HG03097 (cell line): ENCODE data around the gene PRRG4.
"Not testable (repeated sequence)": the region's sequence is repeated elsewhere in the genome, so short reads cannot be mapped to it uniquely, and the experiment has no call there.

Experiments used
- ATAC-seq: cut with Tn5 transposase; IDR thresholded peaks from one replicate; pipeline ENCODE4 v1.9.1; 2021; ENCODE audit not compliant: unreplicated experiment, low FRiP score

Gene PRRG4

GRCh38 chr11:32829157-32829679 lies 509 bp upstream of the PRRG4 start:
- peak; percentile 20 for ATAC-seq

- ATAC-seq, result peak; percentile 14
Observed at GRCh38 chr11:32830413-32830738, 649 bp downstream of the PRRG4 start.

- ATAC-seq, result no peak
Observed at GRCh38 chr11:32830796-32831195, 1.1 kb downstream of the PRRG4 start.

- no peak for ATAC-seq
Observed at GRCh38 chr11:32831221-32831620, 1.5 kb downstream of the PRRG4 start.

GRCh38 chr11:32833921-32834320 lies 4.2 kb downstream of the PRRG4 start:
- ATAC-seq, result no peak

- ATAC-seq, result no peak
Observed at GRCh38 chr11:32836946-32837345, 7.2 kb downstream of the PRRG4 start.

GRCh38 chr11:32838505-32839274 lies 9.0 kb downstream of the PRRG4 start:
- no peak for ATAC-seq

- no peak for ATAC-seq
Observed at GRCh38 chr11:32839308-32839707, 9.6 kb downstream of the PRRG4 start.

GRCh38 chr11:32840587-32840986 lies 10.9 kb downstream of the PRRG4 start:
- no peak for ATAC-seq

GRCh38 chr11:32843544-32843943 lies 13.8 kb downstream of the PRRG4 start:
- no peak for ATAC-seq

GRCh38 chr11:32847511-32847910 lies 17.8 kb downstream of the PRRG4 start:
- ATAC-seq, result no peak

GRCh38 chr11:32849761-32850160 lies 20.0 kb downstream of the PRRG4 start:
- ATAC-seq, result no peak

GRCh38 chr11:32851251-32851650 lies 21.5 kb downstream of the PRRG4 start:
- no peak for ATAC-seq

GRCh38 chr11:32852207-32852606 lies 22.5 kb downstream of the PRRG4 start:
- ATAC-seq, result no peak

- ATAC-seq, result no peak
Observed at GRCh38 chr11:32855601-32856000, 25.9 kb downstream of the PRRG4 start.

- no peak for ATAC-seq
Observed at GRCh38 chr11:32858731-32859130, 29.0 kb downstream of the PRRG4 start.

- ATAC-seq, result no peak
Observed at GRCh38 chr11:32861850-32862577, 32.3 kb downstream of the PRRG4 start.

- no peak for ATAC-seq
Observed at GRCh38 chr11:32864555-32864954, 34.8 kb downstream of the PRRG4 start.

GRCh38 chr11:32868752-32869151 lies 39.0 kb downstream of the PRRG4 start:
- ATAC-seq, result not testable (repeated sequence)

GRCh38 chr11:32870676-32871075 lies 40.9 kb downstream of the PRRG4 start:
- ATAC-seq, result no peak

- no peak for ATAC-seq
Observed at GRCh38 chr11:32874132-32874531, 44.4 kb downstream of the PRRG4 start.

GRCh38 chr11:32881286-32881685 lies 51.6 kb downstream of the PRRG4 start:
- ATAC-seq, result no peak
